Stimulated activated CD4-positive, alpha-beta T cell treated with anti-CD3 and anti-CD28 coated beads, TNF-alpha, amount 100 ng/mL, for 48 hours (primary cell): ENCODE results near the gene STH.

ENCODE experiments used
- DNase-seq, 3 donors: peaks; one replicate each; pipeline ENCODE4 v3.0.0-alpha.2; 2020; ENCODE audit warnings: low read depth in 3 of 3

The STH gene

DNA sequence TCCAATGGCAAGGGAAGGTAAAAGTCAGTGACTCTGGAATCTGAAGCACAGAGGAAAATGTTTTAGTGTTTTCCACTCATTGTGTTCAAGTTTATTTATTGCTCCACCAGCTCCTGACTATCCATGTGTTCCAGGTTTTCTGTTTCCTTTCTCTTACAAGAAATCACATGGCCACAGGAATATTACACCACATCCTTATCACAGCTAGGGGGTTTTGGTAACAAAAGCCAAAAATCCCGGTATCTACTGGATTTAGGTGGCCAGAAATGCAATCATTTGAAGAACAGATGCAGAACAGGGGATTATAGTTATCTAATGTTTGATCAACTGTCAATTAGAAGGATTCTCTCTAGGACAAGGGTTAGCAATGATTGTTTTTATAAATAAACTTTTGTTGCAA, 47.9 kb downstream of the STH start:
- no peak for DNase-seq

DNA sequence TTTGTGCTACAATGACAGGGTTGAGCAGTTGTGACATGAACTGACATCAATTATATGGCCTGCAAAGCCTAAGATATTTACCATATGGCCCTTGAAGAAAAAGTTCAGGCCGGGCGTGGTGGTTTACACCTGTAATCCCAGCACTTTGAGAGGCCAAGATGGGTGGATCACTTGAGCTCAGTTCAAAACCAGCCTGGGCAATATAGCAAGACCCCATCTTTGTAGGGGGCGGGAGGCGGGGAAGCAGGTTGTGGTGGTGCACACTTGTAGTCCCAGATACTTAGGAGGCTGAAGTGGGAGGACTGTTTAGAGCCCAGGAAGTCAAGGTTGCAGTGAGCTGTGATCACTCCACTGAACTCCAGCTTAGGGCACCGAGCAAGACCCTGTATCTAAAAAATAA, 48.3 kb downstream of the STH start:
- DNase-seq: no peak

DNA sequence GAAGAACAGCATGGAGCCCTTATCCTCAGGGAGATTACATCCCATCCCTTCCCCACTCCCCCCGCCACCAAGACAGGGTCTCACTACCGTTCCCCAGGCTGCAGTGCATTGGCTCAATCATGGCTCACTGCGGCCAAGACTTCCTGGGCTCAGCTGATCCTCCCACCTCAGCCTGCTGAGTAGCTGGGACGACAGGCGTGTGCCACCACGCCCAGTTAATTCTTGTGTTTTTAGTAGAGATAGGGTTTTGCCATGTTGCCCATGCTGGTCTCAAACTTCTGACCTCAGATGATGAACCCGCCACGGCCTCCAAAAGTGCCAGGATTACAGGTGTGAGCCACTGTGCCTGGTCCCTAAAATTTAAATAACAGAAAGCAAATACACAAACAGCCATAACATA, 48.8 kb downstream of the STH start:
- no peak for DNase-seq
